Measurements from ENCODE around the gene ADA. TPM values are rescaled to one million over a fixed set of nuclear protein-coding genes. Genes with fewer than 3 reads are reported as not detected.

Gene ADA
- total and polyA plus RNA-seq, 9 of the 15 experiments (the other 6 are each of a cell fraction or from before 2014, with no cell fraction given), result 2.4 to 26.1 (median 5.3) TPM

- TF ChIP-seq THRB (CRISPR knock-in tag; conservative IDR thresholded peaks at IDR 0.05) (no peak), ZNF644 (tag; IDR thresholded peaks at IDR 0.05; ENCODE audit: low read depth) (no peak), NCOR1 (IDR thresholded peaks at IDR 0.05) (no peak), ZNF507 (tag; conservative IDR thresholded peaks at IDR 0.05) (no peak)
These were observed 51.2 kb downstream of the ADA start (continued) for GRCh38 chr20:44600301-44600700.

GRCh38 chr20:44599715-44600114 is 51.8 kb downstream of the ADA start:
- no TSS peak for BruUV-seq (replicated peaks)
- in situ Hi-C loops (cut with MboI) (loop anchor here (10.0 kb wide), 1 partner anchor 385 kb away; the partner anchor contains the start of gene OSER1), intact Hi-C loops (cut with micrococcal nuclease) (no loop called here)
- Histone ChIP-seq H3K9ac (ENCODE audit: insufficient read depth in 1 of 2, low read depth in 2 of 2, low read length in 2 of 2) (no peak overlapping the region), H3K9me3 (replicated peaks; ENCODE audit: control insufficient read depth, insufficient read depth, low read depth, low read length) (no peaks in the 10 kb centered on the region), H3K27me3 (ENCODE audit: control insufficient read depth in 2 of 2, insufficient read depth in 2 of 2, low read length in 2 of 2) (no peaks in the 10 kb centered on the region), H3K36me3 (ENCODE audit: control insufficient read depth, insufficient read depth, low read length) (no peaks in the 10 kb centered on the region), H3K27ac (ENCODE audit: extremely low read depth, low read depth, low read length) (no peak overlapping the region), H3K4me3 (no peak overlapping the region), H3K79me2 (ENCODE audit: control insufficient read depth, insufficient read depth, low read length) (no peaks in the 10 kb centered on the region), H3K4me2 (ENCODE audit: insufficient read depth, low read length) (no peak overlapping the region), H4K20me1 (replicated peaks; ENCODE audit: control insufficient read depth, insufficient read depth, low read length) (no peaks in the 10 kb centered on the region), H2AFZ (ENCODE audit: low read depth, low read length) (no peak overlapping the region), H3K4me1 (replicated peaks in 1 of 2; ENCODE audit: control insufficient read depth in 2 of 2, insufficient read depth in 2 of 2, low read length in 2 of 2) (peaks cover 5 to 8% of the 10 kb centered on the region in 2 experiments), H3K9me1 (ENCODE audit: control insufficient read depth, insufficient read depth, low read length) (no peaks in the 10 kb centered on the region)
- no peak for ATAC-seq
- no peak for DNase-seq (ENCODE audit: extremely low read depth in 1 of 4, low spot score in 3 of 4)
- ChIA-PET CTCF (ENCODE audit: low intra/inter-chr PET ratio) (no interaction called here), POLR2A (interaction anchor here (0.5 to 0.7 kb wide), 2 partner anchors 14 to 455 kb away, joined by 3 read pairs; no protein-coding TSS in a partner anchor)
- WGBS (ENCODE audit: insufficient coverage, low coverage, missing lambda C conversion rate), result 0% methylated on average over 1 of the region's 1 CpG
- no peak for TF ChIP-seq ZNF274 (IDR thresholded peaks at IDR 0.05; ENCODE audit: borderline replicate concordance, low read depth, low read length)
- TF ChIP-seq ZNF696 (CRISPR knock-in tag; conservative IDR thresholded peaks at IDR 0.05), result no peak
- no peak for FAIRE-seq
